K562 (cell line): ENCODE results near the gene ARIH1. TPM values are rescaled to one million over a fixed set of nuclear protein-coding genes. Genes with fewer than 3 reads are reported as not detected.

Experiments
- ATAC-seq: fragments of 200-7000 bp; cut with Tn5 transposase; 3 replicates; pipeline ENCODE4 v1.9.1; 2020; ENCODE audit warnings: moderate library complexity
- Bru-seq: library from RNA; stranded (reverse); fragments of 400-500 nt; gene quantifications from one replicate; lab custom pipeline; 2021; lab: Mats Ljungman, UMichigan
- BruChase-seq, 2 experiments: library from RNA; stranded (reverse); fragments of 400-500 nt; gene quantifications; one replicate each; lab custom pipeline; 2021; lab: Mats Ljungman, UMichigan
- BruUV-seq: library from RNA; stranded (reverse); fragments of 400-500 nt; replicated peaks from 2 replicates; lab custom pipeline; 2021; lab: Mats Ljungman, UMichigan
- CTCF ChIA-PET: fragments of 300-600 bp; formaldehyde crosslinking; extraction: SDS; loops from one replicate; lab custom pipeline; 2021; ENCODE audit warnings: low intra/inter-chr PET ratio; lab: Yijun Ruan, JAX
- POLR2A ChIA-PET: fragments of 300-600, 350-650 bp; sonication (Branson Sonifier 250); formaldehyde crosslinking; extraction: SDS; loops from one replicate; lab custom pipeline; 2021; ENCODE audit warnings: antibody characterized with exemption, inconsistent platforms; lab: Yijun Ruan, JAX
- DNase-seq, 4 experiments: peaks; one replicate each; pipeline versions ENCODE4 v3.0.0 to v3.0.0-alpha.2; 2011 to 2018; ENCODE audit warnings: low spot score in 3 of 4, mixed read lengths in 3 of 4; ENCODE audit errors: extremely low read depth in 1 of 4
- FAIRE-seq: peaks from 2 replicates; lab custom pipeline; 2011; peaks lifted over from hg19 to GRCh38; lab: Jason Lieb, UNC
- H2AFZ ChIP-seq: 2 replicates; pipeline ENCODE4 v1.6.0; 2011; ENCODE audit warnings: low read depth, low read length, control low read depth, inconsistent platforms
- H3K27ac ChIP-seq: fragments of 200-600 bp; 3 replicates; pipeline ENCODE4 v1.8.0; 2011; ENCODE audit warnings: low read depth, mild to moderate bottlenecking, control low read depth, inconsistent platforms, low read length, moderate library complexity, mixed read lengths; ENCODE audit errors: extremely low read depth
- H3K27me3 ChIP-seq, 2 experiments: fragments of 300-600 bp in 1 of 2; 2 replicates in 1 of 2; 3 replicates in 1 of 2; pipeline versions ENCODE4 v1.6.0 to v1.8.0; 2011; ENCODE audit warnings: inconsistent platforms in 2 of 2, low read length in 2 of 2, mild to moderate bottlenecking in 1 of 2, mixed read lengths in 1 of 2, moderate library complexity in 1 of 2; ENCODE audit not compliant: control insufficient read depth in 2 of 2, insufficient read depth in 2 of 2
- H3K36me3 ChIP-seq: fragments of 300-600 bp; 3 replicates; pipeline ENCODE4 v1.8.0; 2011; ENCODE audit warnings: mild to moderate bottlenecking, low read length, inconsistent platforms; ENCODE audit not compliant: control insufficient read depth, insufficient read depth
- H3K4me1 ChIP-seq, 2 experiments: fragments of 200-600 bp in 1 of 2; replicated peaks in 1 of 2; 2 replicates in 1 of 2; 3 replicates in 1 of 2; pipeline versions ENCODE4 v1.5.1 to v1.8.0; 2011; ENCODE audit warnings: inconsistent platforms in 2 of 2, low read length in 2 of 2, mild to moderate bottlenecking in 1 of 2, mixed read lengths in 1 of 2, moderate library complexity in 1 of 2; ENCODE audit not compliant: control insufficient read depth in 2 of 2, insufficient read depth in 2 of 2
- H3K4me2 ChIP-seq: 2 replicates; pipeline ENCODE4 v1.6.1; 2011; ENCODE audit warnings: low read length, control low read depth, inconsistent platforms, mixed read lengths; ENCODE audit not compliant: insufficient read depth
- H3K4me3 ChIP-seq: fragments of 200-600 bp; sonication (generic), shearing (Covaris generic); 2 replicates; pipeline ENCODE4 v1.5.1; 2016; ENCODE audit warnings: control low read depth, inconsistent platforms
- H3K79me2 ChIP-seq: fragments of 200-600 bp; 3 replicates; pipeline ENCODE4 v1.8.0; 2011; ENCODE audit warnings: low read length, inconsistent platforms; ENCODE audit not compliant: control insufficient read depth, insufficient read depth
- H3K9ac ChIP-seq, 2 experiments: 2 replicates each; pipeline versions ENCODE4 v1.6.0 to v1.6.1; 2011; ENCODE audit warnings: low read depth in 2 of 2, low read length in 2 of 2, control low read depth in 1 of 2, inconsistent platforms in 1 of 2, mild to moderate bottlenecking in 1 of 2, mixed read lengths in 1 of 2; ENCODE audit not compliant: insufficient read depth in 1 of 2
- H3K9me1 ChIP-seq: one replicate; pipeline ENCODE4 v1.6.0; 2011; ENCODE audit warnings: inconsistent platforms, mild to moderate bottlenecking, low read length, moderate library complexity; ENCODE audit not compliant: control insufficient read depth, insufficient read depth
- H3K9me3 ChIP-seq: replicated peaks from 2 replicates; pipeline ENCODE4 v1.5.1; 2011; ENCODE audit warnings: low read depth, low read length, inconsistent platforms; ENCODE audit not compliant: control insufficient read depth, insufficient read depth
- H4K20me1 ChIP-seq: replicated peaks from 2 replicates; pipeline ENCODE4 v1.6.1; 2011; ENCODE audit warnings: low read length, inconsistent platforms, mixed read lengths; ENCODE audit not compliant: control insufficient read depth, insufficient read depth
- CBFA2T3 ChIP-seq: fragments of 450-650 bp; IDR thresholded peaks from 2 replicates; pipeline ENCODE4 v1.6.1; 2017
- GATA2 ChIP-seq: sonication (generic); formaldehyde crosslinking; IDR thresholded peaks from 2 replicates; pipeline ENCODE4 v1.4.0; 2020; ENCODE audit warnings: mild to moderate bottlenecking, missing genetic modification reagents
- HDAC3 ChIP-seq: fragments of 450-650 bp; IDR thresholded peaks from 2 replicates; pipeline ENCODE4 v1.6.1; 2018; ENCODE audit warnings: borderline replicate concordance, mild to moderate bottlenecking, moderate library complexity; ENCODE audit not compliant: partially characterized antibody
- LARP7 ChIP-seq: fragments of 450-650 bp; IDR thresholded peaks from 2 replicates; pipeline ENCODE4 v1.6.1; 2016
- MAFF ChIP-seq: IDR thresholded peaks from 2 replicates; pipeline ENCODE4 v1.6.1; 2012; ENCODE audit warnings: low read length, improper control_type of control experiment
- MCM5 ChIP-seq: fragments of 450-650 bp; IDR thresholded peaks from 2 replicates; pipeline ENCODE4 v1.6.1; 2016; ENCODE audit warnings: low read depth
- RAD21 ChIP-seq, 2 experiments: fragments of 250-450 bp in 1 of 2; fragments of 450-650 bp in 1 of 2; sonication (Bioruptor Pico) in 1 of 2; formaldehyde crosslinking in 1 of 2; IDR thresholded peaks in 1 of 2; conservative IDR thresholded peaks in 1 of 2; 2 replicates each; pipeline versions ENCODE4 v1.4.0 to v1.8.0; 2020 to 2022; ENCODE audit warnings: mild to moderate bottlenecking in 2 of 2, moderate library complexity in 1 of 2
- RAD51 ChIP-seq: fragments of 450-650 bp; IDR thresholded peaks from 2 replicates; pipeline ENCODE4 v1.7.1; 2016; ENCODE audit warnings: low read depth, mild to moderate bottlenecking, borderline replicate concordance
- TBP ChIP-seq: optimal IDR thresholded peaks from 2 replicates; pipeline ENCODE3; 2011; ENCODE audit warnings: low read depth, low read length, improper control_type of control experiment
- TCFL5 ChIP-seq: fragments of 250-450 bp; sonication (Bioruptor Pico); conservative IDR thresholded peaks from 2 replicates; pipeline ENCODE4 v1.6.1; 2021; ENCODE audit warnings: mild to moderate bottlenecking, moderate library complexity, matching md5 sums
- ZBTB7A ChIP-seq: IDR thresholded peaks from 2 replicates; pipeline ENCODE4 v1.6.1; 2011; ENCODE audit warnings: low read depth, mild to moderate bottlenecking, low read length, moderate library complexity, borderline replicate concordance; ENCODE audit not compliant: control insufficient read depth
- ZNF274 ChIP-seq: IDR thresholded peaks from 2 replicates; pipeline ENCODE4 v1.6.1; 2011; ENCODE audit warnings: low read depth, mild to moderate bottlenecking, low read length, moderate library complexity, borderline replicate concordance
- ZNF830 ChIP-seq: fragments of 250-450 bp; sonication (Bioruptor Pico); IDR thresholded peaks from 2 replicates; pipeline ENCODE4 v1.5.0; 2021; ENCODE audit warnings: mild to moderate bottlenecking
- WGBS: fragments of 100-300 bp; shearing (Covaris generic); methylation state at CpG from one replicate; pipeline ENCODE4 v1.1.6; 2016; ENCODE audit warnings: low coverage, mixed read lengths; ENCODE audit not compliant: insufficient coverage; ENCODE audit errors: missing lambda C conversion rate; 5-methylcytosine and 5-hydroxymethylcytosine counted together
- in situ Hi-C: fragments of 300-500 bp; cut with MboI; formaldehyde crosslinking; loops from 4 replicates; pipeline ENCODE4 v1.15.0; 2018; ENCODE audit warnings: inconsistent platforms, mixed read lengths
- intact Hi-C: fragments of 100-400 bp; cut with micrococcal nuclease; formaldehyde crosslinking; loops from 2 replicates; pipeline ENCODE4 v1.14.2; 2022
- long read RNA-seq, 3 experiments: library from polyadenylated mRNA in 2 of 3; library from RNA in 1 of 3; unstranded in 2 of 3; stranded (forward) in 1 of 3; transcript quantifications; one replicate each; pipeline ENCODE4 v2.0.0, GENCODE V29; 2019 to 2022
- polyA minus RNA-seq, 3 experiments: library from RNA; depleted of rRNA, polyadenylated mRNA; stranded (reverse); fragments of >200 nt; gene quantifications; 2 replicates each; pipeline ENCODE4 v1.2.3, GENCODE V29; 2011
- polyA plus RNA-seq, 8 experiments: library from polyadenylated mRNA; depleted of rRNA in 4 of 8; stranded (reverse) in 5 of 8; unstranded in 3 of 8; fragments of >200 nt; fragmentation: Nextera tagmentation in 2 of 8; fragmentation: Illumina TruSeq in 1 of 8; extraction: Ambion mirVana in 2 of 8; extraction: Trizol in 1 of 8; gene quantifications; 2 replicates each; pipeline versions ENCODE4 v1.2.1 to v1.2.3, GENCODE V29; 2011 to 2014; ENCODE audit warnings: inconsistent platforms in 1 of 8, missing spikeins in 1 of 8
- total RNA-seq, 7 experiments: library from RNA; depleted of rRNA in 6 of 7; stranded (reverse); fragments of >200 nt in 6 of 7; fragmentation: Illumina TruSeq in 2 of 7; extraction: Trizol in 2 of 7; gene quantifications; 2 replicates each; pipeline versions ENCODE4 v1.2.1 to v1.2.3, GENCODE V29; 2011 to 2021; ENCODE audit warnings: low replicate concordance in 1 of 7

Gene ARIH1
- 51.5 and 91.3 TPM in 2 replicates for total RNA-seq (2011; cell fraction: chromatin; rRNA removed; ENCODE audit: low replicate concordance)
- 18.7 and 28.0 TPM in 2 replicates for total RNA-seq (2011; cell fraction: nucleolus; rRNA removed)
- 45.0 and 57.7 TPM in 2 replicates for total RNA-seq (2011; cell fraction: nucleoplasm; rRNA removed)
- total RNA-seq (2014; rRNA removed) (38.4 and 42.3 TPM in 2 replicates), total RNA-seq (2014; rRNA removed; fragmentation: Illumina TruSeq; extraction: Trizol) (31.4 and 43.9 TPM in 2 replicates), total RNA-seq (2015; rRNA removed; fragmentation: Illumina TruSeq; extraction: Trizol) (24.0 and 28.3 TPM in 2 replicates), total RNA-seq (2021) (122 and 125 TPM in 2 replicates), polyA plus RNA-seq (2011; rRNA removed) (64.8 and 82.6 TPM in 2 replicates), polyA plus RNA-seq (2014; fragmentation: Illumina TruSeq; extraction: Trizol) (37.6 and 39.5 TPM in 2 replicates), polyA plus RNA-seq (2014; fragmentation: Nextera tagmentation; extraction: Ambion mirVana) (10 to 100 TPM; 17.7 to 18.0 TPM), polyA plus RNA-seq (2014; rRNA removed) (28.9 and 29.9 TPM in 2 replicates), polyA minus RNA-seq (2011; rRNA and poly(A)+ RNA removed) (154 and 190 TPM in 2 replicates), Bru-seq, nascent RNA (percentile 86 among the genes with signal in this experiment), BruChase-seq, experiment 1, labeled RNA remaining after a 2-hour chase (percentile 92 among the genes with signal in this experiment), BruChase-seq, experiment 2, labeled RNA remaining after a 6-hour chase (percentile 90 among the genes with signal in this experiment)
- polyA plus RNA-seq (2011; cell fraction: cytosol; rRNA removed), result 12.2 and 27.9 TPM in 2 replicates
- 65.5 and 70.4 TPM in 2 replicates for polyA plus RNA-seq (2011; cell fraction: nucleus; rRNA removed)
- 36.4 and 57.5 TPM in 2 replicates for polyA plus RNA-seq (2012)
- 73.1 and 92.7 TPM in 2 replicates for polyA minus RNA-seq (2011; cell fraction: cytosol; rRNA and poly(A)+ RNA removed)
- polyA minus RNA-seq (2011; cell fraction: nucleus; rRNA and poly(A)+ RNA removed), result 24.0 and 47.7 TPM in 2 replicates
- long read RNA-seq, experiment 1, full-length matches to known transcripts, result 35 of 55 reads
- long read RNA-seq, experiment 1, partial matches to known transcripts, result 6 of 55 reads
- long read RNA-seq, experiment 1, other reads (novel, unspliced or antisense), result 14 of 55 reads
- long read RNA-seq, experiment 2, full-length matches to known transcripts, result 10 of 56 reads
- long read RNA-seq, experiment 2, partial matches to known transcripts, result 4 of 56 reads
- long read RNA-seq, experiment 2, other reads (novel, unspliced or antisense), result 42 of 56 reads
- long read RNA-seq, experiment 3, partial matches to known transcripts, result 1 of 1 reads
- long read RNA-seq, experiment 3, other reads (novel, unspliced or antisense), result 0 of 1 reads

GRCh38 chr15:72473614-72474465 is at the start of gene ARIH1:
Gene ARIH1, plus strand, starts transcription at chr15:72474330. Its CDS starts 310 bp downstream, at chr15:72474640.
- peaks cover 46% of the 10 kb centered on the region for H3K79me2 ChIP-seq
- POLR2A ChIA-PET, result interaction anchor here (0.7 to 1.6 kb wide), 8 partner anchors 9 to 346 kb away, joined by 3 to 6 read pairs (median 4); no protein-coding TSS in a partner anchor
- ATAC-seq, result peak; percentile 91
- TF ChIP-seq MAFF (0 out of 2 replicates have a peak, but pooled peaks have one; percentile 1), MCM5 (no peak), GATA2 (CRISPR knock-in tag) (0 out of 2 replicates have a peak, but pooled peaks have one; percentile 15), ZBTB7A (peak; percentile 88), LARP7 (no peak), TBP (peak; percentile 91), RAD51 (no peak), CBFA2T3 (no peak), HDAC3 (no peak), TCFL5 (CRISPR knock-in tag) (no peak; the same call in 1 of the 2 replicates), RAD21 (CRISPR knock-in tag; conservative IDR thresholded peaks at IDR 0.05 in 1 of 2, IDR thresholded peaks at IDR 0.05 in 1 of 2) (peak in 1 of 2 experiments; percentile 39; a peak in 1 of 4 replicates), ZNF830 (CRISPR knock-in tag) (no peak), ZNF274 (no peak)

More at GRCh38 chr15:72473614-72474465, at the start of gene ARIH1:
- peaks cover 8% of the 10 kb centered on the region for H4K20me1 ChIP-seq
- H3K9ac ChIP-seq, result peak within 1 kb of the TSS; percentile 94 to 99
- H3K36me3 ChIP-seq, result peaks cover 23% of the 10 kb centered on the region; the same call in 2 of the 3 replicates
- peaks cover 7 to 15% of the 10 kb centered on the region in 2 experiments; a peak in 4 of 5 replicates for H3K4me1 ChIP-seq
- DNase-seq (peak; percentile 89 to 97 (median 90)), FAIRE-seq (peak; percentile 96)
- no peaks in the 10 kb centered on the region for H3K9me1 ChIP-seq
- peak within 1 kb of the TSS; percentile 93 for H3K4me2 ChIP-seq
- no peaks in the 10 kb centered on the region for H3K9me3 ChIP-seq
- TSS peak; percentile 90 for BruUV-seq
- CTCF ChIA-PET, result no interaction called here
- H3K27ac ChIP-seq, result peak within 1 kb of the TSS; percentile 96
- H3K27me3 ChIP-seq, result no peaks in the 10 kb centered on the region
- in situ Hi-C loops, result no loop called here
- WGBS, result under 1% methylated on average over 38 of the region's 63 CpGs
- peak within 1 kb of the TSS; percentile 85 for H2AFZ ChIP-seq
- intact Hi-C loops, result loop anchor here (2.0 to 10.0 kb wide), 3 partner anchors 121 to 239 kb away; partner anchors contain the start of gene PKM
- peak within 1 kb of the TSS; percentile 76 for H3K4me3 ChIP-seq
